Keratinocyte (primary cell): ENCODE data around the gene ARMC6. TPM values are rescaled to one million over a fixed set of nuclear protein-coding genes. Genes with fewer than 3 reads are reported as not detected.

Source experiments
- DNase-seq: peaks from one replicate; pipeline ENCODE4 v3.0.0-alpha.2; 2011; ENCODE audit warnings: low read depth, missing footprints, low spot score
- FAIRE-seq: peaks from 2 replicates; lab custom pipeline; 2011; peaks lifted over from hg19 to GRCh38; lab: Jason Lieb, UNC
- H2AFZ ChIP-seq: 2 replicates; pipeline ENCODE4 v1.6.0; 2012; ENCODE audit warnings: low read length, control low read depth, inconsistent platforms; ENCODE audit not compliant: control insufficient read depth
- H3K27ac ChIP-seq: 2 replicates; pipeline ENCODE4 v1.5.1; 2011; ENCODE audit warnings: low read length; ENCODE audit not compliant: control insufficient read depth, insufficient read depth
- H3K27me3 ChIP-seq: 3 replicates; pipeline ENCODE4 v1.6.0; 2011; ENCODE audit warnings: low read length; ENCODE audit not compliant: control insufficient read depth, insufficient read depth; ENCODE audit errors: extremely low read depth
- H3K36me3 ChIP-seq, 2 experiments: 2 replicates in 1 of 2; 3 replicates in 1 of 2; pipeline ENCODE4 v1.5.1; 2011; ENCODE audit warnings: low read length in 2 of 2, mild to moderate bottlenecking in 1 of 2; ENCODE audit not compliant: control insufficient read depth in 2 of 2, insufficient read depth in 2 of 2; ENCODE audit errors: extremely low read depth in 1 of 2
- H3K4me1 ChIP-seq: 3 replicates; pipeline ENCODE4 v1.5.1; 2011; ENCODE audit warnings: low read length; ENCODE audit not compliant: control insufficient read depth, insufficient read depth; ENCODE audit errors: extremely low read depth
- H3K4me2 ChIP-seq: 3 replicates; pipeline ENCODE4 v1.6.0; 2011; ENCODE audit warnings: low read depth, low read length; ENCODE audit not compliant: control insufficient read depth, insufficient read depth; ENCODE audit errors: extremely low read depth
- H3K4me3 ChIP-seq, 3 experiments: fragments of 200-600 bp in 1 of 3; sonication (generic) in 1 of 3; 2 replicates in 2 of 3; 3 replicates in 1 of 3; pipeline ENCODE4 v1.5.1; 2011 to 2016; ENCODE audit warnings: low read length in 3 of 3, mild to moderate bottlenecking in 3 of 3, control low read depth in 2 of 3, inconsistent platforms in 1 of 3, low read depth in 1 of 3, mixed read lengths in 1 of 3, mixed run types in 1 of 3, moderate library complexity in 1 of 3; ENCODE audit not compliant: control insufficient read depth in 2 of 3, insufficient read depth in 2 of 3; ENCODE audit errors: extremely low read depth in 1 of 3
- H3K79me2 ChIP-seq: 2 replicates; pipeline ENCODE4 v1.6.0; 2012; ENCODE audit warnings: low read length; ENCODE audit not compliant: control insufficient read depth, insufficient read depth
- H3K9ac ChIP-seq: 3 replicates; pipeline ENCODE4 v1.6.0; 2011; ENCODE audit warnings: low read length; ENCODE audit not compliant: control insufficient read depth, insufficient read depth; ENCODE audit errors: extremely low read depth
- H3K9me1 ChIP-seq: 3 replicates; pipeline ENCODE4 v1.6.0; 2011; ENCODE audit warnings: low read length; ENCODE audit not compliant: control insufficient read depth, insufficient read depth; ENCODE audit errors: extremely low read depth
- H3K9me3 ChIP-seq: 2 replicates; pipeline ENCODE4 v1.5.1; 2012; ENCODE audit warnings: low read depth, low read length; ENCODE audit not compliant: control insufficient read depth
- H4K20me1 ChIP-seq: 3 replicates; pipeline ENCODE4 v1.6.0; 2011; ENCODE audit warnings: low read length; ENCODE audit not compliant: control insufficient read depth, insufficient read depth; ENCODE audit errors: extremely low read depth
- CTCF ChIP-seq, 3 experiments: IDR thresholded peaks in 1 of 3; conservative IDR thresholded peaks in 1 of 3; optimal IDR thresholded peaks in 1 of 3; 2 replicates in 2 of 3; 3 replicates in 1 of 3; pipeline versions ENCODE3 to v1.5.1; 2011; ENCODE audit warnings: low read length in 3 of 3, mild to moderate bottlenecking in 3 of 3, moderate library complexity in 2 of 3, control low read depth in 1 of 3, inconsistent platforms in 1 of 3; ENCODE audit not compliant: insufficient read depth in 2 of 3; ENCODE audit errors: extremely low read depth in 1 of 3
- EZH2 ChIP-seq: IDR thresholded peaks from one replicate; pipeline ENCODE4 v1.6.1; 2012; ENCODE audit warnings: inconsistent platforms, mild to moderate bottlenecking, low read length, moderate library complexity
- dilution Hi-C: fragments of 300-500 bp; cut with MboI; formaldehyde crosslinking; loops from one replicate; pipeline ENCODE4 v1.7.0; 2020; ENCODE audit warnings: low sequenced_read_pairs; ENCODE audit not compliant: extremely low pct_ligation_motif_present
- polyA plus RNA-seq, 5 experiments: library from polyadenylated mRNA; depleted of rRNA in 3 of 5; stranded (reverse) in 3 of 5; stranded (forward) in 1 of 5; unstranded in 1 of 5; fragments of >200 nt; gene quantifications; 1 replicate in 1 of 5; 2 replicates in 3 of 5; 3 replicates in 1 of 5; pipeline versions ENCODE4 v1.2.1 to v1.2.3, GENCODE V29; 2011 to 2012; ENCODE audit warnings: missing spikeins in 2 of 5, low read depth in 1 of 5, low replicate concordance in 1 of 5

The ARMC6 gene
- polyA plus RNA-seq, 1 donor (not counting 4 experiments of a cell fraction or from before 2014, with no cell fraction given): 23.8 TPM

GRCh38 chr19:18989316-18989715 is 44.1 kb upstream of the ARMC6 start:
- no peak for DNase-seq
- Histone ChIP-seq H3K9me3 (no peaks in the 10 kb centered on the region), H3K9me1 (no peaks in the 10 kb centered on the region), H3K4me3 (no peak overlapping the region), H3K27me3 (no peaks in the 10 kb centered on the region), H3K9ac (no peak overlapping the region), H3K79me2 (no peaks in the 10 kb centered on the region), H4K20me1 (no peaks in the 10 kb centered on the region), H3K27ac (no peak overlapping the region), H3K36me3 (peaks cover 8 to 17% of the 10 kb centered on the region in 2 experiments), H2AFZ (no peak overlapping the region), H3K4me2 (no peak overlapping the region), H3K4me1 (peaks cover 3% of the 10 kb centered on the region)
- no peak for FAIRE-seq
- TF ChIP-seq CTCF (optimal IDR thresholded peaks at IDR 0.05 in 1 of 3, IDR thresholded peaks at IDR 0.05 in 1 of 3, conservative IDR thresholded peaks at IDR 0.05 in 1 of 3; ENCODE audit: extremely low read depth in 1 of 3, insufficient read depth in 2 of 3, low read length in 3 of 3) (no peak), EZH2 (no peak)
- dilution Hi-C loops: no loop called here

GRCh38 chr19:18990128-18990708 is 43.2 kb upstream of the ARMC6 start:
- FAIRE-seq: no peak
- TF ChIP-seq EZH2 (no peak), CTCF (optimal IDR thresholded peaks at IDR 0.05 in 1 of 3, IDR thresholded peaks at IDR 0.05 in 1 of 3, conservative IDR thresholded peaks at IDR 0.05 in 1 of 3; ENCODE audit: extremely low read depth in 1 of 3, insufficient read depth in 2 of 3, low read length in 3 of 3) (no peak)

More at GRCh38 chr19:18990128-18990708, 43.2 kb upstream of the ARMC6 start:
- no peaks in the 10 kb centered on the region for H4K20me1 ChIP-seq
- H3K36me3 ChIP-seq: peaks cover 15 to 19% of the 10 kb centered on the region in 2 experiments
- no peaks in the 10 kb centered on the region for H3K27me3 ChIP-seq
- peaks cover 3% of the 10 kb centered on the region for H3K4me1 ChIP-seq
- no peaks in the 10 kb centered on the region for H3K79me2 ChIP-seq
- no peaks in the 10 kb centered on the region for H3K9me3 ChIP-seq
- no peak overlapping the region for H3K4me2 ChIP-seq
- H3K9ac ChIP-seq: no peak overlapping the region
- H3K4me3 ChIP-seq: no peak overlapping the region
- dilution Hi-C loops: no loop called here
- no peak overlapping the region for H2AFZ ChIP-seq
- DNase-seq: no peak
- H3K27ac ChIP-seq: no peak overlapping the region
- H3K9me1 ChIP-seq: no peaks in the 10 kb centered on the region
